Embryonic facial prominence (tissue), 1 donor: Measurements from ENCODE around the gene CREB3L1.

Source experiments
- DNase-seq: peaks from one replicate; pipeline ENCODE4 v3.0.0-alpha.2; 2016; ENCODE audit errors: extremely low spot score

Gene CREB3L1

DNA sequence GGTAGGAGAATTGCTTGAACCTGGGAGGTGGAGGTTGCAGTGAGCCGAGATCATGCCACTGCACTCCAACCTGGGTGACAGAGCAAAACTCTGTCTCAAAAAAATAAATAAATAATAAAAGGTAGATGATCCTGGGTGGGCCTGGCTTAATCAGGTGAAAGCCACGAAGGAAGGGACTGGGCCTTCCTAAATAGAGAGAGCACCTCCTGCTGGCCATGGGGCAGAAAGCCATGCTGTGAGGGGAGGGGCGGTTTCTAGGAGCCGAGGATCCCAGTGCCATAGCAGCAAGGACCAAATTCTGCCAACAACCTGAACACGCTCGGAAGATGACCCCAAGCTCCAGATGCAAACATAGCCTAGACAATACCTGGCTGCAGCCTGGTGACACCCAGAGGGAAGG lies 45.3 kb downstream of the CREB3L1 start:
- DNase-seq, result no peak

DNA sequence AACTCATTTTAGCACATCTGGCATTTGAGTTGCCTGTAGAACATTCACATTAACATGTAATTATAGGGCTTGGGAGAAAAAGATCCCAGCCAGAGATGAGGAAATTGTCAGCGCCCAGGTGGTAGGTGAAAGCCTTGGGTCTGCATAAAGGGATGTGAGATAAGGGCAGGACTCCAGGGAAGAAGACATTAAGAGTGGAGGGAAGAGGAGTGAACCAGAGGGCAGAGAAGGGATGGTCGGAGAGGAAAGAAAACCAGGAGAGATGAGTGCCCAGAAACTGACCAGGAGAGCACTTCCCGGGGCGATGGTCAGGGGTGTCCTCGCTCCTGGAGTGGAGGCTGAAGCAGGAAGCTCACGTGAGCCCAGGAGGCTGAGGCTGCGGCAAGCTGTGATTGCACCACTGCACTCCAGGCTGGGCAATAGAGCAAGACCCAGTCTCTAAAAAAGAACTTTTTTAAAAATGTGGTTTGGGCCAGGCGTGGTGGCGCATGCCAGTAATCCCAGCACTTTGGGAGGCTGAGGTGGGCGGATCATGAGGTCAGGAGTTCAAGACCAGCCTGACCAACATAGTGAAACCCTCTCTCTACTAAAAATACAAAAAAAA lies 49.5 kb downstream of the CREB3L1 start:
- DNase-seq, result no peak

GRCh38 chr11:46327829-46328228 lies 50.4 kb downstream of the CREB3L1 start:
- no peak for DNase-seq

GRCh38 chr11:46330154-46330553 lies 52.7 kb downstream of the CREB3L1 start:
- DNase-seq, result no peak

GRCh38 chr11:46330563-46331281 lies 53.3 kb downstream of the CREB3L1 start:
- no peak for DNase-seq

DNA sequence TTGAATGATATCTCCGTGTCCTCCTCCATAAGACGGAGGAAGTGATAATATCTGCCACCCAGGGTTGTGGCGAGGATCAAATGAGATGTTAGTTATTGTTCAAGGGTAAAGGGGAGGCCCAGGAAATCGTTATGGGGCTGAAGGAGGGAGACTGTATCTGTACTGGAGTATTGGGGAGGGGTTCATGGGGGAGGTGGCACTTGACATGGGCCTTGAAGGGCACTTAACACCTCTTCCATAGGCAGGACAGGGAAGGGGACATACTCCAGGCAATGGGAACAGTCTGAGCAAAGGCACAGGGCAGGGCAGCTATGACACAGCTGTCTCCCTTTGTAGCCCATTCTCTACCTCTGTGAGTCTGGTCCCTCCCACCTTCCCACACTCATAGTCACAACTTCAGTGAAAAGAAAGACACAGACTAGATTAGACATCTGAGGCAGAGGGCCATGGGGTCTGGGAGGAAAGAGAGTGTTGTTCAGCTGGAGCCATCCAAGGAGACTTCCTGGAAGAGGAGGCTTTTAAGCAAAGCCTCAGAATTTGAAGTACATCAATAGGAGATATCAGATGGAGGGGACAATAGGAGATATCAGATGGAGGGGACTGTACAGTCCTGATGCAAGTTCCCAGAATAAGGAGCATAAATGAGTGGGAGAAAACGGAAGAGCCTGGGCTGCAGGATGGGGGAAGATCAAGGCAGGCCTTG lies 54.0 kb downstream of the CREB3L1 start:
- DNase-seq, result no peak

DNA sequence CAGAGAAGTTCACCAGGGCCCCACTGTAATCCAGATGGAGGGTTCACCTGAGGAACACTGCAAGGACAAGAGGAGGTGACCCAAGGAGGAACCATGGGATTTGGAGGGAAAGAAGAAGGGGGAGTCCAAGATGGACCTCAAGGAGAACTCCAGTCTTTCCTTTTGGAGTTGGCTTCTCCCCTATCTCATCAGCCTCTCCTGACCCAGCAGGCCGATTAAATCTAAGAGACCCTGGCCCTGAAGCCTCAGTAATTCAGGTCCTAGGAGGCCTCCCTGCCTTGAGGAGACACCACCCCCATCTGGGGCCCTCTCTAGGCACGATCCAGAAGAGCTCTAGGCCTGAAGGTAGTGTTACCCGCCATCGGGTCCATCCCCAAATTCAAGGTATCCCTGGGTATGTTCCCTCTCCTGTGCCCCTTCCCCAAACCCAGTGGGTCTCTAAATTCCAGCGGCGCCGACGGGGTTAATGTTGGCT lies 54.7 kb downstream of the CREB3L1 start:
- no peak for DNase-seq

GRCh38 chr11:46332568-46333393 lies 55.3 kb downstream of the CREB3L1 start:
- no peak for DNase-seq

- DNase-seq, result no peak
Measured at GRCh38 chr11:46333394-46333947, 56.0 kb downstream of the CREB3L1 start.

DNA sequence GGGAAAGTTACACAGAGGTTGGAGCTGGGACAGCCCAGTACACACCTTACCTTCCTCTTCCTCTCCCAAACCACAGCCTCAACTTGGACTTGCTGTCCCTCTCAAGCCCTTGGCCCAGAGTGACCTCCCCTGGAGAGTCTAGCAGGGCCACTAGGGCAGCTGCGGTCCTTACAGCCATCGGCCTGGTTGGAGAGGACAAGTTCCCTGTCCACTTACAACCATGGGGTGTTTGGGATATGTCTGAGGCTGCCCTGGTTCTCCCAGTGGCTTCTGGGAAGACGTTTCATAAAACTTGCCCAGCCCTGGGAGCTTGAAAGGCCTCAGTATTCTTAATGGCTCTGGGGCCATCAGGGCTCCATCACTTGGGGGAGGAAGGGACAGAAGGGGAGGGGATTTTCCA lies 56.7 kb downstream of the CREB3L1 start:
- DNase-seq, result no peak

GRCh38 chr11:46335271-46335670 lies 57.8 kb downstream of the CREB3L1 start:
- DNase-seq, result no peak

DNA sequence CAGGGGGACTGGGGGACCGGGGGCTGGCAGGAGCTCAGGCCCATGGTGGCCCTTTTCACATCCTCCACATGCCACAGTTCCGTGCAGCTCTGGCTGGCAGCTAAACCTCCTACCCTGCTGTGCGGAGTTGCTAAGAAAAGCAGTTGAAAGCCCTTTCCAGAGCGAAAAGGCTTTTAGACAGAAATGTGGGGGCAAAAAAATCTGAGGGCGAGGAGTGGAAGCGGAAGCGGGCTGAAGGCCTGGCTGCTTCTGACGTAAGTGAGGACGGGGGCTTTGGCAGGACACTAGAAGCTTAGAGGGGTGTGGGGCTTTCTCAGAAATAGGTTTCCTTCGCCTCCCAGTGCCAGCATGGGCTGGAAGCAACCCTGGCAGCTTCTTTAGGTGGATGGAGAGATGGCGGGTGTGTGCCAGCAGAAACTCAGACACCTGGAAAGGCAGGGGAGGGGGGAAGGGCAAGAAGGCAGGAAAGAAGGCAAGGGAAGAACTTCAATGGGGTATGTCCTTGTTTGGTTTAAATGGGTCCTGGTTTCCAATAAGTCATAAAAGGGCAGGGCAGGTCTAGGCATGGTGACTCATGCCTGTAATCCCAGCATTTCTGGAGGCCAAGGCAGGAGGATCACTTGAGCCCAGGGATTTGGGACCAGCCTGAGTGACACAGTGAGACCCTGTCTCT lies 58.6 kb downstream of the CREB3L1 start:
- DNase-seq, result no peak

DNA sequence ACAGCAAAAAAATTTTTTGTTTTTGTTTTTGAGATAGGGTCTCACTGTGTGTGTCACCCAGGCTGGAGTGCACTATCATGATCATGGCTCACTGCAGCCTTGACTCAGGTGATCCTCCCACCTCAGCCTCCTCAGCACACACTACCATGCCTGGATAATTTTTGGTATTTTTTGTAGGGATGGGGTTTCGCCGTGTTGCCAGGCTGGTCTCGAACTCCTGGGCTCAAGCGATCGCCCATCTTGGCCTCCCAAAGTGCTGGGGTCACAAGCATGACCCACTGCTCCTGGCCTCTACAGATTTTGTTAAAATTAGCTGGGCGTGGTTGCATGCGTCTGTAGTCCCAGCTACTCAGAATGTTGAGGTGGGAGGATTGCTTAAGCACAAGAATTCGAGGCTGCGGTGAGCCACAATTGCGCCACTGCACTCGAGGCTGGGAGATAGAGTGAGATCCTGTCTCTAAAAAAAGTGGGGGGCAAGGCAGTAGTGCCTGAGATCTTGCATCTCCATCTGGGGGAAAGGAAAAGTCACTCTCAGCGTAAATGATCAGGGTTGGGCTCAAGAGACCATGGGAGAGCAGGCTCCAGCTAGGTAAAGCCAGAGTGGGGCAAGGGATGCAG lies 59.2 kb downstream of the CREB3L1 start:
- DNase-seq, result no peak

DNA sequence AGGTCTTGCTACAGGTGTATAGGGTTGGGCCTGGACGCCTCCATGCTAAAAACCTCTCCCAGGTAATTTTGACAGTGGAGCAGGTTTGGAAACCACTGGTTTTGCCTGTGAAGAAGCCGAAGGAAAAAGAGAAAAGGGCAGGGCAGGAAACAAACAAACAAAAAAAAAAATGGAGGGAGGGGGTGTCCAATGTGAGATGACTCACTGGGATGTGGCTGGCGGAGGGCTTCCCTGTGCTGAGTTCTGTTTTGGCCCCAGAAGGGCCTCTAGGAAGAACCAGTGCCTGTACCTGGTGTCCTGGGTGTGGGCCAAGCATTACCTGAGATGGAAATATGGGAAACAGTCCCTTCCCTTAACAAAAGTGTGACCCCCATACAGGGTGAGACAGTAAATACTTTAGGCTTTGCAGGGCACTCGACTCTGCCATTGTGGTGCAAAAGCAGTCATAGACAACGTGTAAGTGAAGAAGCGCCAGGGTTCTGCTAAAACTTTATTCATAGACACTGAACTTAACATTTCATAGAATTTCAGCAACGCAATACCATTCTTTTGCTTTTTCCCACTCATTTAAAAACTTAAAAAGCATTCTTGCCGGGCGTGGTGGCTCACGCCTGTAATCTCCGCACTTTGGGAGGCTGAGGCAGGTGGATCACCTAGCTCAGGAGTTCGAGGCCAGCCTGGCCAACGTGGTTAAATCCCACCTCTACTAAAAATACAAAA lies 60.3 kb downstream of the CREB3L1 start:
- DNase-seq, result no peak

DNA sequence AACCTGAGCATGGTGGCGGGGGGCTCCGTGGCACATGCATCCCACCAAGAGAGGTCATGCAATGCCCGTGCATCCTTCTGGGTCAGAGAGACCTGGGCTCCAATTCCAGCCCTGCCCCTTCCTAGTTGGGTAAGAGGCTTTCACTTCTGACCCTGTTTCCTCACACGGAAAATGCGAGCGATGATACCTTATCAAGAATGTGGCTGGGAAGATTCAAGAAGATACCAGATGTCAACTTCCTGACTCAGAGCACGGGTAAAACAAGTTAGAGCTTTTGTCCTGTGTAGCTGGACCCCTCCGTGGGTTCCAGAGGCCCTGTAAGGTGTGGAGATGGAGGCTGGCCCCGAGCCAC lies 61.1 kb downstream of the CREB3L1 start:
- no peak for DNase-seq

GRCh38 chr11:46338988-46339666 lies 61.7 kb downstream of the CREB3L1 start:
- no peak for DNase-seq

- DNase-seq, result no peak
Measured at GRCh38 chr11:46339816-46340215, 62.4 kb downstream of the CREB3L1 start.

- no peak for DNase-seq
Measured at GRCh38 chr11:46341454-46341853, 64.0 kb downstream of the CREB3L1 start.

DNA sequence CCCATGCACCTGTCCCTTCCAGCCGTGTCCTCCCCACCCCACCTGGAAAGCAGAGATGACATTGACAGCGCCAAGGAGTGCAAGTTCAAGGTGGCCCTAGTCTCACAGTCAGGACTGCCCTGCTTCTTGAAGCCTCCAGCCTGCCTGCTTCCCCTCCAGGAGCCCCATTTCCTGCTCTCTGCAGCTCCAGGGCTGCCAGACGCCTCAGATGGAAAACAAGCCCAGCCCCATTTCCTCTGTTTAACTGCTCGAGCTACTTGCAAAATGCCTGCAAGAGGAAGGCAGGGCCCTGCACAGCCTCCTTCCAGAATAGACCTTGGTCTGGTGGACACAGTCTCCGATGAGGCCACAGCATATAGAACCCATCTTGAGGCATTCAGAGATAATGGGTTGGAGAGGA lies 64.8 kb downstream of the CREB3L1 start:
- DNase-seq, result no peak

DNA sequence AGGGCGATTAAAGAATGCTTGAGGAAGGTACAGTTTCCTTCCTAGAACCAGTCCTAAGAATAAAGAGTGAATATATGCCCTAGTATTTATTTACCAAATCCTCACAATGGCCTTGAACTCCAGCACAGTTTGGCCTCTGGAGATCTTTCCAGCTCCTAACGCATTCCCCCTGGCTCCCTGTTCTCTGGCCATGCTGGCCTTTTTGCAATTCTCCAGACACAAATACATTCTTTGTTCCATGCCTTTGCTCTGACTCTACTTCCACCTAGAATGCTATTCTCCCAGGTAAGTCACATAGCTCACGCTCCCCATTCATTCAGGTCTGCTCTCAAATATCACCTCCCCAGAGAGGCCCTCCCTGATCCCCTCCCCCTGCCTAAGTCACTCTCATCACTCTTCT lies 66.1 kb downstream of the CREB3L1 start:
- no peak for DNase-seq
